Astrocyte (in vitro differentiated cells and primary cell): ENCODE results near the gene PTMS. TPM values are rescaled to one million over a fixed set of nuclear protein-coding genes. Genes with fewer than 3 reads are reported as not detected.
"Not testable (repeated sequence)": the region's sequence is repeated elsewhere in the genome, so short reads cannot be mapped to it uniquely, and the experiment has no call there.

ENCODE experiments used
- DNase-seq: peaks from one replicate; pipeline ENCODE4 v3.0.0-alpha.2; 2010; ENCODE audit warnings: low read depth
- FAIRE-seq: peaks from 2 replicates; lab custom pipeline; 2011; peaks lifted over from hg19 to GRCh38; lab: Jason Lieb, UNC
- H2AFZ ChIP-seq: 2 replicates; pipeline ENCODE4 v1.6.0; 2012; ENCODE audit warnings: low read depth, low read length, inconsistent platforms
- H3K27ac ChIP-seq: 2 replicates; pipeline ENCODE4 v1.5.1; 2011; ENCODE audit warnings: low read depth, low read length, inconsistent platforms
- H3K27me3 ChIP-seq: 2 replicates; pipeline ENCODE4 v1.6.0; 2011; ENCODE audit warnings: low read length, inconsistent platforms; ENCODE audit not compliant: insufficient read depth
- H3K36me3 ChIP-seq: 2 replicates; pipeline ENCODE4 v1.5.1; 2011; ENCODE audit warnings: low read length, inconsistent platforms; ENCODE audit not compliant: insufficient read depth
- H3K4me1 ChIP-seq: 2 replicates; pipeline ENCODE4 v1.5.1; 2011; ENCODE audit warnings: low read length, inconsistent platforms; ENCODE audit not compliant: insufficient read depth
- H3K4me2 ChIP-seq: 2 replicates; pipeline ENCODE4 v1.6.0; 2012; ENCODE audit warnings: low read length, inconsistent platforms
- H3K4me3 ChIP-seq: 2 replicates; pipeline ENCODE4 v1.5.1; 2011; ENCODE audit warnings: low read depth, mild to moderate bottlenecking, low read length, inconsistent platforms; ENCODE audit not compliant: insufficient read depth
- H3K79me2 ChIP-seq: 2 replicates; pipeline ENCODE4 v1.6.0; 2012; ENCODE audit warnings: mild to moderate bottlenecking, low read length, inconsistent platforms; ENCODE audit not compliant: insufficient read depth
- H3K9ac ChIP-seq: 2 replicates; pipeline ENCODE4 v1.6.0; 2012; ENCODE audit warnings: mild to moderate bottlenecking, low read length, inconsistent platforms
- H3K9me3 ChIP-seq: 2 replicates; pipeline ENCODE4 v1.5.1; 2012; ENCODE audit warnings: low read depth, mild to moderate bottlenecking, low read length, inconsistent platforms; ENCODE audit not compliant: insufficient read depth
- H4K20me1 ChIP-seq: 2 replicates; pipeline ENCODE4 v1.6.0; 2012; ENCODE audit warnings: low read length, inconsistent platforms; ENCODE audit not compliant: insufficient read depth
- H3K27ac Mint-ChIP-seq: one replicate; pipeline ENCODE4 v1.8.0; 2021; ENCODE audit warnings: mild to moderate bottlenecking, mixed read lengths; ENCODE audit not compliant: unreplicated experiment
- H3K27me3 Mint-ChIP-seq: one replicate; pipeline ENCODE4 v1.8.0; 2021; ENCODE audit warnings: low read depth, mixed read lengths; ENCODE audit not compliant: unreplicated experiment
- H3K36me3 Mint-ChIP-seq: one replicate; pipeline ENCODE4 v1.8.0; 2021; ENCODE audit warnings: low read depth, mixed read lengths; ENCODE audit not compliant: unreplicated experiment
- H3K4me1 Mint-ChIP-seq: one replicate; pipeline ENCODE4 v1.8.0; 2021; ENCODE audit warnings: low read depth, mixed read lengths; ENCODE audit not compliant: unreplicated experiment
- H3K4me3 Mint-ChIP-seq: one replicate; pipeline ENCODE4 v1.8.0; 2021; ENCODE audit warnings: mild to moderate bottlenecking, moderate library complexity, mixed read lengths; ENCODE audit not compliant: unreplicated experiment
- H3K9me3 Mint-ChIP-seq: one replicate; pipeline ENCODE4 v1.8.0; 2021; ENCODE audit warnings: mild to moderate bottlenecking, mixed read lengths; ENCODE audit not compliant: unreplicated experiment
- EZH2 ChIP-seq: IDR thresholded peaks from 2 replicates; pipeline ENCODE4 v1.6.1; 2012; ENCODE audit warnings: mild to moderate bottlenecking, low read length, inconsistent platforms; ENCODE audit not compliant: insufficient read depth
- total RNA-seq: library from RNA; stranded (reverse); gene quantifications from 2 replicates; pipeline ENCODE4 v1.2.1, GENCODE V29; 2021
- TF ChIP-seq, protein P1 (sequence below): IDR thresholded peaks from 2 replicates; pipeline ENCODE4 v1.5.1; 2011; ENCODE audit warnings: low read depth, mild to moderate bottlenecking, inconsistent platforms, low read length, moderate library complexity; ENCODE audit not compliant: insufficient read depth

The PTMS gene
- total RNA-seq, 1 donor from 2014 or later: 510 TPM

DNA sequence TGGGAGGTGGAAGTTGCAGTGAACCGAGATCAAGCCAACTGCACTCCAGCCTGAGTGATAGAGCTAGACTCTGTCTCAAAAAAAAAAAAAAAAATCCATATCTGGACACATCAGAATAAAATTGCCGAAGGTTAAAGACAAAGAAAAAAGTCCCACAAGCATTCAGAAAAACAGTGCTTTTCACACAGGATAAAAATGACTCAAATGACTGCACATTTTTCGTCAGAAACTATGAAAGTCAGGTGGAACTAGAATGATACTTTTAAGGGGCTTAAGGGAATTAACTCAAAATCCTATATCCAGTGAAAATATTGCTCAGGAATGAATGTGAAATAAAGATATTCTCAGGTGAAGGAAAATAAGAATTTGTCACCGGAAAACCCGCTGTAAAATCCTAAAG, 29.4 kb upstream of the PTMS start:
- Mint-ChIP-seq H3K4me3 (no peak overlapping the region), H3K4me1 (peaks cover 2% of the 10 kb centered on the region), H3K36me3 (peaks cover 4% of the 10 kb centered on the region), H3K27ac (no peak overlapping the region), H3K9me3 (no peaks in the 10 kb centered on the region), H3K27me3 (no peaks in the 10 kb centered on the region)
- no peak overlapping the region for H3K27ac ChIP-seq
- peaks cover under 1% of the 10 kb centered on the region for H3K36me3 ChIP-seq
- H3K4me2 ChIP-seq: no peak overlapping the region
- no peaks in the 10 kb centered on the region for H3K9me3 ChIP-seq
- H3K4me1 ChIP-seq: no peaks in the 10 kb centered on the region
- no peak for TF ChIP-seq EZH2
- TF ChIP-seq, protein P1, sequence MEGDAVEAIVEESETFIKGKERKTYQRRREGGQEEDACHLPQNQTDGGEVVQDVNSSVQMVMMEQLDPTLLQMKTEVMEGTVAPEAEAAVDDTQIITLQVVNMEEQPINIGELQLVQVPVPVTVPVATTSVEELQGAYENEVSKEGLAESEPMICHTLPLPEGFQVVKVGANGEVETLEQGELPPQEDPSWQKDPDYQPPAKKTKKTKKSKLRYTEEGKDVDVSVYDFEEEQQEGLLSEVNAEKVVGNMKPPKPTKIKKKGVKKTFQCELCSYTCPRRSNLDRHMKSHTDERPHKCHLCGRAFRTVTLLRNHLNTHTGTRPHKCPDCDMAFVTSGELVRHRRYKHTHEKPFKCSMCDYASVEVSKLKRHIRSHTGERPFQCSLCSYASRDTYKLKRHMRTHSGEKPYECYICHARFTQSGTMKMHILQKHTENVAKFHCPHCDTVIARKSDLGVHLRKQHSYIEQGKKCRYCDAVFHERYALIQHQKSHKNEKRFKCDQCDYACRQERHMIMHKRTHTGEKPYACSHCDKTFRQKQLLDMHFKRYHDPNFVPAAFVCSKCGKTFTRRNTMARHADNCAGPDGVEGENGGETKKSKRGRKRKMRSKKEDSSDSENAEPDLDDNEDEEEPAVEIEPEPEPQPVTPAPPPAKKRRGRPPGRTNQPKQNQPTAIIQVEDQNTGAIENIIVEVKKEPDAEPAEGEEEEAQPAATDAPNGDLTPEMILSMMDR: no peak
- no peaks in the 10 kb centered on the region for H3K79me2 ChIP-seq
- DNase-seq: no peak
- H3K9ac ChIP-seq: no peak overlapping the region
- peaks cover 3% of the 10 kb centered on the region for H4K20me1 ChIP-seq
- no peak overlapping the region for H2AFZ ChIP-seq
- no peak overlapping the region for H3K4me3 ChIP-seq
- no peaks in the 10 kb centered on the region for H3K27me3 ChIP-seq
- no peak for FAIRE-seq

DNA sequence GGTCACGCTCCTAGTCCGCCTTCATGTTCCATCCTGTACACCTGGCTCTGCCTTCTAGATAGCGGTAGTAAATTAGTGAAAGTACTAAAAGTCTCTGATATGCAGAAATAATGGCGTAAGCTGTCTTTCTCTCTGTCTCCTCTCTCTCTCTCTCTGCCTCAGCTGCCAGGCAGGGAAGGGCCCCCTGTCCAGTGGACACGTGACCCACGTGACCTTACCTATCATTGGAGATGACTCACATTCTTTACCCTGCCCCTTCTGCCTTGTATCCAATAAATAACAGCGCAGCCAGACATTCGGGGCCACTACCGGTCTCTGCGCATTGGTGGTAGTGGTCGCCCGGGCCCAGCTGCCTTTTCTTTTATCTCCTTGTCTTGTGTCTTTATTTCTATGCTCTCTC, 24.1 kb upstream of the PTMS start:
- not testable (repeated sequence) for H2AFZ ChIP-seq, H3K4me2 ChIP-seq, H3K4me3 ChIP-seq, H3K9me3 Mint-ChIP-seq, H3K27me3 ChIP-seq, DNase-seq, H3K27ac ChIP-seq, FAIRE-seq, H4K20me1 ChIP-seq, H3K4me1 ChIP-seq, H3K36me3 ChIP-seq, H3K9me3 ChIP-seq, H3K27ac Mint-ChIP-seq, H3K79me2 ChIP-seq, H3K9ac ChIP-seq, H3K27me3 Mint-ChIP-seq
- H3K4me3 Mint-ChIP-seq: peak overlapping the region; percentile 54
- H3K4me1 Mint-ChIP-seq: peaks cover 13% of the 10 kb centered on the region
- H3K36me3 Mint-ChIP-seq: peaks cover 19% of the 10 kb centered on the region

DNA sequence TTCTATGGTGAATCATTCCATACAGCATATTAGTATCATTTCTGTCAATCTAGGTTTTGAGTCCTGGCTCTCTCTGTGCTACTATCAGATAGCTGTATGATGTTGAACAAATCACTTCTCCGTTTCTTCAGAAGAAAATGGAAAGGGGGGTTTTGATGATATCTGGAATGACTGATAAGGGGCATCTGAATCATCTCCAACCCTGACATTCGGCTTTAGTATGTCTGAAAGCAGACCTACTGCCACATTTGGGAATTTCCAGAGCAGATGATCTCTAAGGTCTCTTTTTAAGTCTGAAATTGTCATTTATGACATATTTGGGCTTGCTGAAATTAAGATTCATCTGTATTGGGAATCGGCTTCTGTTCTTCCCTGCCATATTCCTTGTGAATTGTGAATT, 23.3 kb upstream of the PTMS start:
- Histone ChIP-seq H3K79me2 (no peaks in the 10 kb centered on the region), H3K4me3 (no peak overlapping the region), H3K27ac (no peak overlapping the region), H3K27me3 (no peaks in the 10 kb centered on the region), H3K4me1 (peaks cover 3% of the 10 kb centered on the region), H3K4me2 (no peak overlapping the region), H2AFZ (no peak overlapping the region), H3K9ac (no peak overlapping the region), H4K20me1 (peaks cover 15% of the 10 kb centered on the region), H3K36me3 (peaks cover 16% of the 10 kb centered on the region), H3K9me3 (no peaks in the 10 kb centered on the region)
- no peak overlapping the region for H3K27ac Mint-ChIP-seq
- H3K9me3 Mint-ChIP-seq: no peaks in the 10 kb centered on the region
- H3K36me3 Mint-ChIP-seq: peaks cover 23% of the 10 kb centered on the region
- no peak for FAIRE-seq
- no peak overlapping the region for H3K4me3 Mint-ChIP-seq
- H3K4me1 Mint-ChIP-seq: peaks cover 13% of the 10 kb centered on the region
- no peak for DNase-seq
- H3K27me3 Mint-ChIP-seq: no peaks in the 10 kb centered on the region
- TF ChIP-seq, protein P1: no peak
- no peak for TF ChIP-seq EZH2

DNA sequence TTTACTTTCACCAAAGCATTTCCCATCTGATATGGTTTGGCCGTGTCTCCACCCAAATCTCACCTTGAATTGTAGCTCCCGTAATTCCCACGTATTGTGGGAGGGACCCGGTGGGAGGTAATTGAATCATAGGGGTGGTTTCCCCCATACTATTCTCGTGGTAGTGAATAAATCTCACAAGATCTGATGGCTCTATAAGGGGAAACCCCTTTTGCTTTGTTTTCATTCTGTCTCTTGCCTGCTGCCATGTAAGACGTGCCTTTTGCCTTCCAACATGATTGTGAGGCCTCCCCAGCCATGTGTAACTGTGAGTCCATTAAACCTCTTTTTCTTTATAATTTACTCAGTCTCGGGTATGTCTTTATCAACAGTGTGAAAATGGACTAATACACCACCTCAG, 22.9 kb upstream of the PTMS start:
- not testable (repeated sequence) for H3K4me3 ChIP-seq, H3K4me3 Mint-ChIP-seq, H3K9me3 ChIP-seq, H3K9me3 Mint-ChIP-seq, FAIRE-seq, H3K4me1 ChIP-seq, H2AFZ ChIP-seq, DNase-seq, H3K9ac ChIP-seq, H3K4me2 ChIP-seq, H3K27me3 Mint-ChIP-seq, H3K27me3 ChIP-seq, H3K79me2 ChIP-seq, H3K27ac ChIP-seq
- Mint-ChIP-seq H3K4me1 (peaks cover 13% of the 10 kb centered on the region), H3K36me3 (peaks cover 25% of the 10 kb centered on the region), H3K27ac (peak overlapping the region; percentile 14)
- Histone ChIP-seq H3K36me3 (peaks cover 20% of the 10 kb centered on the region), H4K20me1 (peaks cover 19% of the 10 kb centered on the region)
